Measurements from ENCODE around the gene TRMT2A. TPM values are rescaled to one million over a fixed set of nuclear protein-coding genes. Genes with fewer than 3 reads are reported as not detected.

The TRMT2A gene
- total RNA-seq, 1 donor from 2014 or later: 62.9 TPM

- Mint-ChIP-seq H3K9me3 (ENCODE audit: unreplicated experiment) (no peaks in the 10 kb centered on the region), H3K36me3 (ENCODE audit: unreplicated experiment) (peaks cover 20% of the 10 kb centered on the region), H3K4me1 (ENCODE audit: unreplicated experiment) (no peaks in the 10 kb centered on the region), H3K27ac (ENCODE audit: unreplicated experiment) (no peak overlapping the region), H3K4me3 (ENCODE audit: unreplicated experiment) (no peak overlapping the region), H3K27me3 (ENCODE audit: unreplicated experiment) (no peaks in the 10 kb centered on the region)
- no peak for DNase-seq (ENCODE audit: extremely low spot score, unreplicated experiment)
- no peak for TF ChIP-seq CTCF (IDR thresholded peaks at IDR 0.05)
Measured at GRCh38 chr22:20125201-20126174, 8.5 kb upstream of the TRMT2A start.

GRCh38 chr22:20124083-20124787 is 7.2 kb upstream of the TRMT2A start:
- no peak overlapping the region for H3K27ac Mint-ChIP-seq (ENCODE audit: unreplicated experiment)
- H3K4me1 Mint-ChIP-seq (ENCODE audit: unreplicated experiment): peaks cover 2% of the 10 kb centered on the region
- H3K27me3 Mint-ChIP-seq (ENCODE audit: unreplicated experiment): no peaks in the 10 kb centered on the region
- H3K4me3 Mint-ChIP-seq (ENCODE audit: unreplicated experiment): no peak overlapping the region
- no peak for TF ChIP-seq CTCF (IDR thresholded peaks at IDR 0.05)
- peaks cover 24% of the 10 kb centered on the region for H3K36me3 Mint-ChIP-seq (ENCODE audit: unreplicated experiment)
- H3K9me3 Mint-ChIP-seq (ENCODE audit: unreplicated experiment): no peaks in the 10 kb centered on the region
- no peak for DNase-seq (ENCODE audit: extremely low spot score, unreplicated experiment)

GRCh38 chr22:20123366-20124082 is 6.5 kb upstream of the TRMT2A start:
- TF ChIP-seq CTCF (IDR thresholded peaks at IDR 0.05): no peak
- Mint-ChIP-seq H3K4me3 (ENCODE audit: unreplicated experiment) (no peak overlapping the region), H3K4me1 (ENCODE audit: unreplicated experiment) (peaks cover 7% of the 10 kb centered on the region), H3K27me3 (ENCODE audit: unreplicated experiment) (no peaks in the 10 kb centered on the region), H3K27ac (ENCODE audit: unreplicated experiment) (no peak overlapping the region), H3K9me3 (ENCODE audit: unreplicated experiment) (no peaks in the 10 kb centered on the region), H3K36me3 (ENCODE audit: unreplicated experiment) (peaks cover 26% of the 10 kb centered on the region)
- no peak for DNase-seq (ENCODE audit: extremely low spot score, unreplicated experiment)

- Mint-ChIP-seq H3K27ac (ENCODE audit: unreplicated experiment) (no peak overlapping the region), H3K4me3 (ENCODE audit: unreplicated experiment) (no peak overlapping the region), H3K9me3 (ENCODE audit: unreplicated experiment) (no peaks in the 10 kb centered on the region), H3K27me3 (ENCODE audit: unreplicated experiment) (no peaks in the 10 kb centered on the region), H3K4me1 (ENCODE audit: unreplicated experiment) (peaks cover 13% of the 10 kb centered on the region), H3K36me3 (ENCODE audit: unreplicated experiment) (peaks cover 21% of the 10 kb centered on the region)
- no peak for DNase-seq (ENCODE audit: extremely low spot score, unreplicated experiment)
- TF ChIP-seq CTCF (IDR thresholded peaks at IDR 0.05): no peak
Measured at GRCh38 chr22:20121856-20122415, 4.9 kb upstream of the TRMT2A start.

All from osteocyte (in vitro differentiated cells).